HG03457 (cell line): ENCODE results near the gene MAP2K7.
"Not testable (repeated sequence)": the region's sequence is repeated elsewhere in the genome, so short reads cannot be mapped to it uniquely, and the experiment has no call there.

Experiments
- ATAC-seq: cut with Tn5 transposase; IDR thresholded peaks from one replicate; pipeline ENCODE4 v1.9.1; 2021; ENCODE audit warnings: moderate number of reproducible peaks; ENCODE audit not compliant: unreplicated experiment

MAP2K7 gene

GRCh38 chr19:7959211-7959610, 55.5 kb downstream of the MAP2K7 start:
- no peak for ATAC-seq

GRCh38 chr19:7961082-7961481, 57.4 kb downstream of the MAP2K7 start:
- ATAC-seq: not testable (repeated sequence)

DNA sequence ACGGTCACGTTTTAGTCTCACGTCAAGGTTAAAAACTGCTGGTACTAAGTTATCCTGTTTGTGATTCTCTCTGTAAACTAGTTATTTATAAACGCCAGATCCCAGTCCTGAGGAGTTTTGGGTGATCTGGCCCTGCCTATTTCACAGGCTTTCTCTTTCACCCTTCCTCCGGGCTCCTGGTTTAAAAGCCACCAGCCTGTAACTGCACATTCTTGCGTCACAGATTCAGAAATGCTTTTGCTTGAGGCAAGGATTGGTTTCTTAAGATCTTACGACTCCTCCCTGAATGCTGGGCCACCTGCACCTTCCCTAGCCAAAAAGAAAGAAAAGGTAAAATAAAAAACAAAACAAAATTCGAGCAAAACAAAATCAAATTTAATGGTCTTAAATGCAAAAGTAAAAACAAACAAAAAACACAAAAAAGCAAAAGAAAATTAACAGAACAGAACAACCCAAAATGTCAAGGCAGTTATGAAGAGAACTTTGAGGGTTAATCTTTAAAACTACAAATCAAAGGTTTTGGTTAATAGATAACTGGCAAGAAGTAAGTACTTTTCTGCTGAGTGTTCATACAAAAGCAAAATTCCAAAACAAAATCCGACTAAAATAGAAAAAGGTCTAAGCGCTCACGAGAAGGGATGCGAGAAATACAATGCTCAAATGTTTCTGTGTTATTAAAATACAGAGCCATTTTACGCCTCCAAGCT, 58.4 kb downstream of the MAP2K7 start:
- ATAC-seq: no peak

DNA sequence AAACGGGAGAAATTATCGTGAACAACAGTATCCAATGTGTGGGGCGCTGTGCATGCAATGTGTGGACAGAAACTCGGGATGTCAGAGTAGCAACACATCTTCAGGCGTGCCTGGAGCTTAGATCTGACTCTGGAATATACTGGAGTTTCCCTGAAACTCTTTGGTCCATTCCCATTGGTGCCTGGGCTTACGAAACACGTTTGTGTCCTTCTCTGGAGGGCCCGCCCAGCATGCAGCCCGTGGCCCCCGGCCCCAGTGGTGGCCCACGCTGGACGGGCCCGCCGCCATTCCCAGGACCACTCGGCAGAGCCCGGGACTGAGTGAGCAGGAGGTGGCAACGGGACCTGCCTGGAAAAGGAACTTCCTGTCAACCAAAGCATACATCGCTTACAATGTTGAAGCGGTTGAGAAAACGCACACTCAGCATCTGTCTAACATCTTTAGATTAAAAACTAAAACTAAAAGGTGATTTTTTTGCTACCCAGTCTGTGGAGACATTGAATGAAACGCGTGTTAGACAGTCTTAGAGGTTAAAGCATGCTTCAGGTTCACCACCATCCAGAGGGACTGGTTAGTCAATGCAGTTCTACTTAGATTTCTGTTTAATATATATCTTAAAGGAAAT, 59.1 kb downstream of the MAP2K7 start:
- ATAC-seq: no peak

DNA sequence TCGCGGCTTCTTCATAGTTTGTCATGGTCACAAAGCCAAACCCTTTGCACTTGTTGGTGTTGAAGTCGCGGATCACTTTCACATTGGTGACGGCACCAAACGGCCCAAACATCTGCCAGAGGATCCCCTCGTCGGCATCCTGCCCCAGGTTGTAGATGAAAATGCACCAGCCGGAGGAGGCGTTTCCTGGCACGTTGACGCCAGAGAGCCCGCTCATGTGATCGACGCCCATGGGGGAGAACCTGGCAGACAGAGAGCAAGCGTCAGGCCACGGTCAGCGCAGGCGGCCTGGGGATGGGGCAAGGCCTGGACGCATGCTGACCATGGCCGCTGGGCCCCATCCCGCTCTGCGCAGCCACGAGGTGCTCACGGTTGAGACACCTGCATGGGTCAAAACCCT, 59.9 kb downstream of the MAP2K7 start:
- no peak for ATAC-seq
